DND-41 (cell line): ENCODE data around the gene POU2AF1.

Experiments
- ATAC-seq: fragments of 200-7000 bp; cut with Tn5 transposase; 3 replicates; pipeline ENCODE4 v1.9.1; 2021; ENCODE audit warnings: low read depth; ENCODE audit not compliant: insufficient read depth
- DNase-seq: peaks from one replicate; pipeline ENCODE4 v3.0.0-alpha.2; 2020
- H2AFZ ChIP-seq: 2 replicates; pipeline ENCODE4 v1.6.0; 2012; ENCODE audit warnings: low read depth, low read length
- H3K27ac ChIP-seq: 2 replicates; pipeline ENCODE4 v1.5.1; 2012; ENCODE audit warnings: low read length, inconsistent platforms
- H3K27me3 ChIP-seq: fragments of 200-600 bp; sonication (generic); 2 replicates; pipeline ENCODE4 v1.6.0; 2012; ENCODE audit warnings: low read length, mild to moderate bottlenecking, inconsistent platforms; ENCODE audit not compliant: insufficient read depth, poor library complexity
- H3K36me3 ChIP-seq: 2 replicates; pipeline ENCODE4 v1.5.1; 2012; ENCODE audit warnings: low read length, inconsistent platforms; ENCODE audit not compliant: insufficient read depth
- H3K4me1 ChIP-seq: 2 replicates; pipeline ENCODE4 v1.5.1; 2012; ENCODE audit warnings: mild to moderate bottlenecking, low read length; ENCODE audit not compliant: insufficient read depth
- H3K4me2 ChIP-seq: 2 replicates; pipeline ENCODE4 v1.6.0; 2012; ENCODE audit warnings: mild to moderate bottlenecking, moderate library complexity, low read length, inconsistent platforms; ENCODE audit not compliant: insufficient read depth
- H3K4me3 ChIP-seq, 2 experiments: fragments of 200-600 bp in 1 of 2; shearing (Covaris generic) in 1 of 2; 2 replicates each; pipeline ENCODE4 v1.5.1; 2012 to 2016; ENCODE audit warnings: inconsistent platforms in 2 of 2, low read length in 2 of 2, mild to moderate bottlenecking in 2 of 2, low read depth in 1 of 2, moderate library complexity in 1 of 2
- H3K79me2 ChIP-seq: 2 replicates; pipeline ENCODE4 v1.6.0; 2012; ENCODE audit warnings: low read length, inconsistent platforms; ENCODE audit not compliant: insufficient read depth
- H3K9ac ChIP-seq: 2 replicates; pipeline ENCODE4 v1.6.0; 2012; ENCODE audit warnings: low read depth, mild to moderate bottlenecking, inconsistent platforms, low read length, moderate library complexity
- H3K9me3 ChIP-seq: 2 replicates; pipeline ENCODE4 v1.5.1; 2012; ENCODE audit warnings: low read length, moderate library complexity, mild to moderate bottlenecking, inconsistent platforms; ENCODE audit not compliant: insufficient read depth, severe bottlenecking
- H4K20me1 ChIP-seq: 2 replicates; pipeline ENCODE4 v1.6.0; 2012; ENCODE audit warnings: low read length; ENCODE audit not compliant: insufficient read depth
- CTCF ChIP-seq: IDR thresholded peaks from 2 replicates; pipeline ENCODE4 v1.5.1; 2012; ENCODE audit warnings: borderline replicate concordance, low read length, moderate library complexity, mild to moderate bottlenecking; ENCODE audit not compliant: poor library complexity, severe bottlenecking; ENCODE audit errors: extremely low read depth
- EZH2 ChIP-seq: IDR thresholded peaks from 3 replicates; pipeline ENCODE4 v1.6.1; 2012; ENCODE audit warnings: borderline replicate concordance, low read depth, mild to moderate bottlenecking, moderate library complexity, low read length, inconsistent platforms; ENCODE audit not compliant: severe bottlenecking

POU2AF1 gene

GRCh38 chr11:111417766-111418435 lies 38.8 kb upstream of the POU2AF1 start:
- no peak for DNase-seq
- Histone ChIP-seq H3K4me1 (peaks cover 60% of the 10 kb centered on the region), H3K4me3 (no peak overlapping the region), H3K9me3 (no peaks in the 10 kb centered on the region), H3K9ac (no peak overlapping the region), H4K20me1 (no peaks in the 10 kb centered on the region), H2AFZ (no peak overlapping the region), H3K4me2 (no peak overlapping the region), H3K36me3 (no peaks in the 10 kb centered on the region), H3K79me2 (no peaks in the 10 kb centered on the region), H3K27me3 (no peaks in the 10 kb centered on the region), H3K27ac (peak overlapping the region; percentile 45)
- no peak for ATAC-seq
- TF ChIP-seq EZH2 (no peak), CTCF (no peak)

GRCh38 chr11:111417011-111417765 lies 38.1 kb upstream of the POU2AF1 start:
- no peaks in the 10 kb centered on the region for H3K79me2 ChIP-seq
- no peak for ATAC-seq
- H3K4me3 ChIP-seq = no peak overlapping the region
- H3K4me1 ChIP-seq = peaks cover 60% of the 10 kb centered on the region
- TF ChIP-seq CTCF (no peak), EZH2 (no peak)
- no peak for DNase-seq
- H4K20me1 ChIP-seq = no peaks in the 10 kb centered on the region
- no peak overlapping the region for H2AFZ ChIP-seq
- H3K9me3 ChIP-seq = no peaks in the 10 kb centered on the region
- no peak overlapping the region for H3K4me2 ChIP-seq
- no peak overlapping the region for H3K9ac ChIP-seq
- H3K27me3 ChIP-seq = no peaks in the 10 kb centered on the region
- peak overlapping the region; percentile 45; the same call in 1 of the 2 replicates for H3K27ac ChIP-seq
- H3K36me3 ChIP-seq = no peaks in the 10 kb centered on the region

- H3K79me2 ChIP-seq = no peaks in the 10 kb centered on the region
- H3K9ac ChIP-seq = no peak overlapping the region
- DNase-seq (no peak), ATAC-seq (no peak)
- peak overlapping the region; percentile 29 for H3K27ac ChIP-seq
- no peak overlapping the region for H3K4me2 ChIP-seq
- no peaks in the 10 kb centered on the region for H3K9me3 ChIP-seq
- no peaks in the 10 kb centered on the region for H4K20me1 ChIP-seq
- H3K27me3 ChIP-seq = no peaks in the 10 kb centered on the region
- H2AFZ ChIP-seq = no peak overlapping the region; the same call in 1 of the 2 replicates
- TF ChIP-seq CTCF (no peak), EZH2 (no peak)
- H3K4me3 ChIP-seq = no peak overlapping the region
- peaks cover 60% of the 10 kb centered on the region for H3K4me1 ChIP-seq
- no peaks in the 10 kb centered on the region for H3K36me3 ChIP-seq
These were observed 37.3 kb upstream of the POU2AF1 start for GRCh38 chr11:111416231-111416960.
